HepG2 (cell line): Measurements from ENCODE around the gene SNAPC4. TPM values are rescaled to one million over a fixed set of nuclear protein-coding genes. Genes with fewer than 3 reads are reported as not detected.

Experiments used
- ETV5 ChIP-seq: IDR thresholded peaks from 2 replicates; pipeline ENCODE4 v1.6.1; 2018; ENCODE audit warnings: missing biosample characterization, missing genetic modification reagents, inconsistent platforms, borderline replicate concordance
- EZH2 ChIP-seq: conservative IDR thresholded peaks from 2 replicates; pipeline ENCODE4 v1.6.1; 2012; ENCODE audit warnings: mild to moderate bottlenecking, low read depth, low read length, moderate library complexity
- HOXA5 ChIP-seq: sonication (generic); formaldehyde crosslinking; IDR thresholded peaks from 2 replicates; pipeline ENCODE4 v1.4.0; 2020; ENCODE audit warnings: missing genetic modification reagents
- KDM1A ChIP-seq: IDR thresholded peaks from 2 replicates; pipeline ENCODE4 v1.6.1; 2016; ENCODE audit warnings: missing compliant biosample characterization
- MLLT10 ChIP-seq: sonication (generic); formaldehyde crosslinking; IDR thresholded peaks from 2 replicates; pipeline ENCODE4 v1.4.0; 2020; ENCODE audit warnings: missing genetic modification reagents
- MLXIP ChIP-seq: sonication (generic); formaldehyde crosslinking; IDR thresholded peaks from 2 replicates; pipeline ENCODE4 v1.9.0; 2021; ENCODE audit warnings: missing genetic modification reagents, borderline replicate concordance
- SP1 ChIP-seq, 2 experiments: fragments of 450-650 bp in 1 of 2; sonication (generic) in 1 of 2; formaldehyde crosslinking in 1 of 2; IDR thresholded peaks; 2 replicates each; pipeline versions ENCODE4 v1.4.0 to v1.6.1; 2016 to 2020; ENCODE audit warnings: missing genetic modification reagents in 1 of 2
- ZHX2 ChIP-seq, 2 experiments: sonication (generic) in 1 of 2; formaldehyde crosslinking in 1 of 2; IDR thresholded peaks; 2 replicates each; pipeline versions ENCODE4 v1.6.1 to v1.9.0; 2014 to 2022; ENCODE audit warnings: antibody characterized with exemption in 1 of 2, borderline replicate concordance in 1 of 2, inconsistent platforms in 1 of 2, low read depth in 1 of 2, missing genetic modification reagents in 1 of 2
- ZNF333 ChIP-seq: sonication (generic); formaldehyde crosslinking; IDR thresholded peaks from 2 replicates; pipeline ENCODE4 v1.4.0; 2020; ENCODE audit warnings: mild to moderate bottlenecking, missing genetic modification reagents, borderline replicate concordance
- ZNF362 ChIP-seq: sonication (generic); formaldehyde crosslinking; IDR thresholded peaks from 2 replicates; pipeline ENCODE4 v1.4.0; 2020; ENCODE audit warnings: missing genetic modification reagents, mild to moderate bottlenecking, borderline replicate concordance
- ZNF432 ChIP-seq: sonication (generic); formaldehyde crosslinking; IDR thresholded peaks from 2 replicates; pipeline ENCODE4 v1.5.0; 2020; ENCODE audit warnings: missing genetic modification reagents, mild to moderate bottlenecking, borderline replicate concordance
- ZNF572 ChIP-seq: sonication (generic); formaldehyde crosslinking; IDR thresholded peaks from 2 replicates; pipeline ENCODE4 v1.5.1; 2020; ENCODE audit warnings: mild to moderate bottlenecking, missing genetic modification reagents
- polyA plus RNA-seq, 8 experiments: library from polyadenylated mRNA; depleted of rRNA in 3 of 8; stranded (reverse) in 7 of 8; unstranded in 1 of 8; fragments of >200 nt; fragmentation: Illumina TruSeq in 4 of 8; extraction: Trizol in 4 of 8; gene quantifications; 2 replicates each; pipeline versions ENCODE4 v1.2.1 to v1.2.3, GENCODE V29; 2011 to 2016; ENCODE audit warnings: low read depth in 4 of 8, missing spikeins in 1 of 8, mixed read lengths in 1 of 8; ENCODE audit not compliant: insufficient read depth in 1 of 8
- total RNA-seq, 5 experiments: library from RNA; depleted of rRNA; stranded (reverse); fragments of >200 nt; fragmentation: Illumina TruSeq; extraction: Trizol; gene quantifications; 2 replicates each; pipeline ENCODE4 v1.2.3, GENCODE V29; 2016; ENCODE audit warnings: low read depth in 1 of 5
- TF ChIP-seq, protein P1 (sequence below): sonication (generic); formaldehyde crosslinking; IDR thresholded peaks from 2 replicates; pipeline ENCODE4 v1.5.0; 2020; ENCODE audit warnings: mild to moderate bottlenecking, missing genetic modification reagents, borderline replicate concordance
- TF ChIP-seq, protein P2 (sequence below): sonication (generic); formaldehyde crosslinking; IDR thresholded peaks from 2 replicates; pipeline ENCODE4 v1.8.0; 2022; ENCODE audit warnings: mild to moderate bottlenecking, missing genetic modification reagents, moderate library complexity

The SNAPC4 gene
- total and polyA plus RNA-seq, 2 of the 13 experiments (the other 11 are each of a cell fraction or from before 2014, with no cell fraction given) = 2.0 to 6.0 TPM

GRCh38 chr9:136409557-136410455 lies 9.8 kb upstream of the SNAPC4 start (continued):
- TF ChIP-seq, protein P1, sequence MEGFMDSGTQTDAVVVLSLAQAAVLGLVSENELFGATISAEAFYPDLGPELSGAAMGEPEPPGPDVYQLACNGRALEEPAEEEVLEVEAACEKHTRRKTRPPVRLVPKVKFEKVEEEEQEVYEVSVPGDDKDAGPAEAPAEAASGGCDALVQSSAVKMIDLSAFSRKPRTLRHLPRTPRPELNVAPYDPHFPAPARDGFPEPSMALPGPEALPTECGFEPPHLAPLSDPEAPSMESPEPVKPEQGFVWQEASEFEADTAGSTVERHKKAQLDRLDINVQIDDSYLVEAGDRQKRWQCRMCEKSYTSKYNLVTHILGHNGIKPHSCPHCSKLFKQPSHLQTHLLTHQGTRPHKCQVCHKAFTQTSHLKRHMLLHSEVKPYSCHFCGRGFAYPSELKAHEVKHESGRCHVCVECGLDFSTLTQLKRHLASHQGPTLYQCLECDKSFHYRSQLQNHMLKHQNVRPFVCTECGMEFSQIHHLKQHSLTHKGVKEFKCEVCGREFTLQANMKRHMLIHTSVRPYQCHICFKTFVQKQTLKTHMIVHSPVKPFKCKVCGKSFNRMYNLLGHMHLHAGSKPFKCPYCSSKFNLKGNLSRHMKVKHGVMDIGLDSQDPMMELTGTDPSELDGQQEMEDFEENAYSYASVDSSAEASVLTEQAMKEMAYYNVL (CRISPR knock-in tag) = no peak
- TF ChIP-seq ZNF432 (CRISPR knock-in tag) (no peak), ETV5 (CRISPR knock-in tag) (0 out of 2 replicates have a peak, but pooled peaks have one; percentile 34), ZNF362 (no peak), ZNF333 (CRISPR knock-in tag) (no peak), MLLT10 (CRISPR knock-in tag) (no peak), ZNF572 (CRISPR knock-in tag) (0 out of 2 replicates have a peak, but pooled peaks have one; percentile 21), SP1 (IDR thresholded peaks at IDR 0.05) (no peak), SP1 (CRISPR knock-in tag; IDR thresholded peaks at IDR 0.05) (no peak), MLXIP (CRISPR knock-in tag) (peak; percentile 70; the same call in 1 of the 2 replicates), HOXA5 (no peak), EZH2 (no peak), ZHX2 (IDR thresholded peaks at IDR 0.05; ENCODE audit: low read depth) (no peak), ZHX2 (CRISPR knock-in tag; IDR thresholded peaks at IDR 0.05; ENCODE audit: borderline replicate concordance) (peak; percentile 81; the same call in 1 of the 2 replicates), KDM1A (CRISPR knock-in tag) (no peak)
- TF ChIP-seq, protein P2, sequence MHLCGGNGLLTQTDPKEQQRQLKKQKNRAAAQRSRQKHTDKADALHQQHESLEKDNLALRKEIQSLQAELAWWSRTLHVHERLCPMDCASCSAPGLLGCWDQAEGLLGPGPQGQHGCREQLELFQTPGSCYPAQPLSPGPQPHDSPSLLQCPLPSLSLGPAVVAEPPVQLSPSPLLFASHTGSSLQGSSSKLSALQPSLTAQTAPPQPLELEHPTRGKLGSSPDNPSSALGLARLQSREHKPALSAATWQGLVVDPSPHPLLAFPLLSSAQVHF (CRISPR knock-in tag) = peak; percentile 60
